CD1c-positive myeloid dendritic cell (primary cell): Measurements from ENCODE around the gene ATIC.
"Not testable (repeated sequence)": the region's sequence is repeated elsewhere in the genome, so short reads cannot be mapped to it uniquely, and the experiment has no call there.

ENCODE experiments used
- DNase-seq: peaks from one replicate; pipeline ENCODE4 v3.0.0-alpha.2; 2016; ENCODE audit errors: extremely low spot score

Gene ATIC

DNA sequence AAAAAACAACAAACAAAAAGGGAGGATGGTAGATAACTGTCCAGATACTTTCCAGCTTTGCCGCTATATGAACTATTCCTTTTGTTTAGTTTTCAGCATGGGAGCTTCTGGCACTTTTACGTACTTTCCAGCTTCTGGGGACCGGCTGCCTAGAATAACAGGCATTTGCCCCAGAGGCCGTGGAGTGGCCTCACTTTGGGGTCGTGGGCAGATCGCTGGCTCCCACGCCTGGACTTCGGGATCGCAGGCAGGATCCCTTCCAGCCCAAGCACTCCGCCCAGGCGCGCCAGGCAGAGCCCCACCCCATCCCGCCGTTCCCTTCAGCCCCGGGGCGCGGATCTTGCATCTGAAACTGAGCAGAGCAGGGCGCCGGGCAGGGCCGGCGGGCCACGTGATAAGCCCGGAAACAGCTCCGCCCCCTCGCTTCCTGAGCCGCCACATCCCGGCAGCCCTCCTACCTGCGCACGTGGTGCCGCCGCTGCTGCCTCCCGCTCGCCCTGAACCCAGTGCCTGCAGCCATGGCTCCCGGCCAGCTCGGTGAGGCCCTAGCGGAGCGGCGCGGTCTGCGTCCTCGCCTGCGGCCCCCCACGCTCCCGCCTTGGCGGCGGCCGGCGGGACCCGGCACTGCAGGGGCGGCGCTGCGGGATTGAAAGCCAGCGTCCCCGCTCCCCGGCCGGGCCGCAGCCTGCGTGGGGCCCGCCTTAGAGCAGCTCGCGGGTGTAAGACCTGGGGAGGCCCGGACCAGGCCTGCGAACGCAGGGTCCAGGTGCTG lies at the start of gene ATIC:
Gene ATIC (plus strand): TSS at position 435 of the 772 bp plus-strand sequence. CDS start 84 bp downstream, at position 519.
- DNase-seq: peak; percentile 96

DNA sequence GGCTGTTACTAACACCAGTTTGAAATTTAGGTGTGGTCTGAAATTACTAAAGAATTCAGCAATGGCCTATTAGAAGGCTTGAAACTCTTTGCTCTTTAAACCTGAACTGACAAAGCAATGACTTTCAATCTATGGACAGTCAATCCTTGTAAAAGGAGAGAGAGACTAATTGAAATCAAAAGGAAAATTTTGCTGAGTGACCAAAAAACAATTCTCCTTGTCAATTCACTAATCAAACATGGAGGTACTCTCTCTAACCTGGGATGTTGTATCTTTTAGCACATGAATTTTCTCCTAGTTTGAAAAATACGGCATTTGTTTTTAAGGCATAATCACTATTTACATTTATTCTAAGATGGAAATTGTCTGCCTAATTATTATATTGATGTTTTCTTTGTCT lies 49.6 kb upstream of the ATIC start:
- no peak for DNase-seq

DNA sequence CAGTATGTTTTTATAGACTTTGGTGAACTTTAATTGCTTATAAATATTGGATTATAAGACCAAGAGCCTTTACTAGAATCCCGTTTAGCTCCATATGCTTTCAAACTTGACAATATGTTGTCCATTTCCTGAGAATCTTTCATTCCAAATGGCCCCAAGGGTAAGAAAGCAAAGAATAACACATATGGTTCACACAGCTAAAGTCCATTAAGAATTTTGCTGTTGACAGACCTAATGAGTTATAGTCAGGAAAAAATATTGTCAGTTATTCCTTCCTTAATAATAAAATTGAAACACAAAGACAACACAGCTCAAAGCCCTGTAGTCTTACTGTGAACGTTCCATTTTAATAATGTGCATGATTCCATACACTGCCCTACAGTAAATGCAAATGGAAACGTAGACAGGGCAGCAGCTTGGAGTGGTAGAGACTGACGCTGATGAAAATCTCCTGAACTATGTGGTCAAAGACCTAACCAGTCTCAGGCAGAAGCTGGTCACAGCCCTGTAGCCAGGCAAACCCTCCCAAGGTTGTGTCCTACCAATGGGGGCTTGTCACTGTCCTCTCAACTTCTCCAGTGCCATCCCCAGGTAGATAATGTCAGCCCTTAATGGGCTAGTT lies 49.0 kb upstream of the ATIC start:
- DNase-seq: no peak

DNA sequence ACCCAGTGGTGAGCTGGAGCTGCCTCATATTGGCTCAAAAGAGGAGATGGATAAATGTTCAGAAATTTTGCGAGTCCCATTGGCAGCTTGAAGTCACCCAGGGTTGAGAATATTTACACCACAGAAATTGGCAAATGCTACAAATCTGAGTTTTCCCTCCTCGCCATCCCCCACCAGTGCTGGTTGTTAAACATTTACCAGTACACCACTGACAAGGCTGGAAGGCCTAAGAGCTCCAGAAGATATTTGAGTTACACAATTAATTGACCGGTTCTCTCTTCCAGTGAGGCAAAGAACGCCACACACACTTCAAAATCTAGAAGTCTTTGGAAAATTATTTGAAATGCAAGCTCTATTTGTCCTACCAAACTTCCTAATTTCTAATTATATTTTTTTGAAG lies 47.5 kb upstream of the ATIC start:
- no peak for DNase-seq

DNA sequence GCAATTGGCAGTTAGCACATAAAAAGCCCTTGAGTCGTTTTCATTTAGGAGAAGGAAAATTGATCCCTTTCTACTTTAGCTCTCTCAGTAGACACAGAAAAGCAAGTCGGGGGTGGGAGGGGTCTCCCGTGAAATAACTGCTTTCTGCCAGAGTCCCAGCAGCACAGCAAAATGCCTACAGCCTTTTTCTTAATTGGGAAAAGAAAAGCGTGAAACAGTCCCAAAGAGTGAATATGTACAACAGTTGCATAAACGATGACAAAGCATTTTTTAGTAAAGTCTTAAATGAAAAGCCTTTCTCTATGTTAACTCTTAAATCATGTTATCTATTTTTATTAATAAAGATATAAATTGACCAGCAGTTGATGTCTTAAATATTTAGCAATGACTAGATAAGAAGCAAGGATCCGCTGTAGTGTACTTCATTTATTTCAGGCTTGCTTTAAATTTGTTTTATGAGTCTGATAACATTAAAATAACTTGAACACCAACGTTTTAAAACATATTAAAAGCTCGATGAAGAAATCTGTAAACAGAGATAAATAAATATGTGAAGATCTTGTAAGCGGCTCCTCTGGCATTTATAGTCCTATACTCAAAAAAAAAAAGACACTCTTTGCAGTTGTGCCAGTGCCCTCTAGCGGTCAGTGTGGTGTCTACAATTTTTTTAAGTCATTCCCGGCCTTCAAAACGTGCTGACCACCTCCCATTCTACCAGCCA lies 42.3 kb upstream of the ATIC start:
- peak; percentile 74 for DNase-seq

- no peak for DNase-seq
Measured at GRCh38 chr2:215270118-215270451, 41.8 kb upstream of the ATIC start.

DNA sequence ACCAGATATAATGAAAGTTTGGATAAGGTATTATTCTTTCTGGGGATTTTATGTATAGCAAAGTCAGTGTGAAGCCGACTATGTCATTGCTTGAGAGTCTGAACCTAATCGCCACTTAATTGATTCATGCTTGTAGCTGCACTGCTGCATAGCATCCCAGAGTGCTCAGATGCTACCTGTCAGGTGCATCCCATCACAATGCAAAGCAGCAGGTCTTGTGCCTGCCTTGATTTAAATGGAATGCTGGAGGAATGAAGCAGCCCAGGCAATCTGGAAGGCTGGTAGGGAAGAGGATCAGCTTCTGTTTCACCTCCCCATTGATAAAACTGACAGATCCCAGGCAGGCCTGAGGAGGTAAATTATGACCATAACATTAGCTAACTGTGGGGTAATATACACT lies 40.4 kb upstream of the ATIC start:
- DNase-seq: no peak

DNA sequence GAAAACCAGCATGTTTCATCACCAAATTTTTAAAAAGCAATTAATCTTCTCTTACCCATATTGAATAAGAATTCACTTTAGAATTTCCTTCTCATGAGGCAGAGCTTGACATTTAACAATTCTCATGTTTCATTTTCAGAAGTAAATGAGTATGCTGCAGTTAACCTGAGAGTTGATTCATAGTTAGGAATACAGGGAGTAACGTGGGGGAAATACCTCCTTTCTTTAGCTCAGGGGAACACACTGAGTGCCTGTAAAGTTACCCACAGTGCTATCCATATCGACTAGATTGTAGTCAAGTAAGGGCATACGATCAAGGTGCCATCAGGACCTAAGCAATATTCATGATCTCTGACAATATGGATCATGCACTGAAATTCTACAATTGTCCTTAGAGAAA lies 38.9 kb upstream of the ATIC start:
- DNase-seq: no peak

GRCh38 chr2:215274829-215275228 lies 37.0 kb upstream of the ATIC start:
- DNase-seq: no peak

DNA sequence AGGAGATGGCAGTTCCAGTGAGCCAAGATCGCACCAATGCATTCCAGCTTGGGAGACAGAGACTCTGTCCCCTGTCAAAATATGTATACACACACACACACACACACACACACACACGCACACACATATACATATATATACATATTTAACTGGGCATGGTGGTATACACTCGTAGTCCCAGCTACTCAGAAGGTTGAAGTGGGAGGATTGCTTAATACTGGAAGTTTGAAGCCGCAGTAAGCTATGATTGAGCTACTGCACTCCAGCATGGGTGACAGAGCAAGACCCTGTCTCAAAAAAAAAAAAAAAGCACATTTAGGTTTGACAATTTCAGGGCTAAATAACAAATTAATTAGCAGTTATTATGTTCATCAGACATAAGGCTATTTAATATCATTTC lies 36.0 kb upstream of the ATIC start:
- no peak for DNase-seq

GRCh38 chr2:215277944-215278343 lies 33.9 kb upstream of the ATIC start:
- no peak for DNase-seq

DNA sequence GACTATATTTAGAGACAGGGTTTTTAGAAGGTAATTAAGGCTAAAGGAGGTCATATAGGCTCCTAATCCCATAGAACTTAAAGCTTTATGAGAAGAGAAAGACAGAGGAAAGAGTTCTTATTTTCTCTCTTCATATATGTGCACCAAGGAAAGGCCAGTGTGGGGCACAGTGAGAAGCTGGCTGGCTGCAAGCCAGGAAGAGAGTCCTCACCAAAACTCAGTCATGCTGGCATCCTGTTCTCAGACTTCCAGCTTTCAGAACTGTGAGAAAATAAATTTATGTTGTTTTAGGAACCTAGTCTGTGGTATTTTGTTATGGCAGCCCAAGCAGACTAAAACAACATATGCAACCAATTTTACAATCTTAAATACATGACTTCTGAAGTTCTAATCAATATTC lies 31.5 kb upstream of the ATIC start:
- no peak for DNase-seq

GRCh38 chr2:215283221-215283620 lies 28.6 kb upstream of the ATIC start:
- no peak for DNase-seq

DNA sequence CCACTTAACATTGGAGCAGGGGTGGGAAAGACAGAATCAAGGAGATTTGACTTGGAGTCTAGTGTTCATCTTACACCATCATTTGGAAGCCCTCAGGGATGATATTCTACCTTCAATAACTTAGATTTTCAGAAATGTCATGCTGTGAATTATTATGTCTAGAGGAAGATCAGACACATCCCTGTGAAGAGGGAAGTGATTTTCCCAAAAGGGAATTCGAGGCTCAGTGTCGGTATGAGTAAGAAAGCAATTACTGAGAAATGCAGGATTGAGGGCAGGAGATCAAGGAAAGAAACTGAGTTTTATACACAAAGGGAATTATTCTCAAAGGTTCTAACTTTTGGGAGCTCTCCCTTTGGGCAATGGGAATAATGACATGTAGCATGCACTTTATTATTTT lies 25.6 kb upstream of the ATIC start:
- no peak for DNase-seq

DNA sequence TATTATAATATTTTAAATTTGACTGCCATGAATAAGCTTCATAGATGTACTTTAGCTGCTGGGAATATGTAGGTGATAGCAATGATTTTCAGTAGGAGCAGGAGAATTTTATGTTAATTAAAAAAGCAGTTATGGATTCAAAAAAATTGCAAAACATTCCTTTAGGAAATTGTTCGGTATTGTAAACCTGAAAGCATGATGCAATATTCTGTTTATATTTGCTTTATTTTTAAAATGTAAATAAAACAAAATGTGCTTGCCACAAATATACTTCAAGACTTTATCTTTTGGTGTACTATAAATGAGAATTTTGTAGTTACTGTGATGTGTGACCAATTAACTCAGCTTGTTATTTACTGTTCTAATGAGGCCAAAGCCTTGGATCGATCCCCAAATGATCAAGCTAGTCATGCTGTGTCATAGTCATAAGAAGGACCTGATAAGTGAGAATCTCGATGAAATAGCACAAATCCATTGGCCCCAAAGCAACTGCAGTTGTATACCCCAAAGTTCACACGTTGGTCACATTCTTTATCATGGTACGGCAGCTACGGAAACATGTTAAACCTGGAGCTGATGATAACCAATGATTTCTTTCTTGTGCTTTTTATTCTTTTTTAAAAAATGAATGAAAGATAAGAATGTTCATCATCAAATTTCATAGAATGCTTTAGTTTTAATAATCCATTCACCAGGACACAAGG lies 23.6 kb upstream of the ATIC start:
- no peak for DNase-seq

- DNase-seq: no peak
Measured at GRCh38 chr2:215290980-215291599, 20.8 kb upstream of the ATIC start.

DNA sequence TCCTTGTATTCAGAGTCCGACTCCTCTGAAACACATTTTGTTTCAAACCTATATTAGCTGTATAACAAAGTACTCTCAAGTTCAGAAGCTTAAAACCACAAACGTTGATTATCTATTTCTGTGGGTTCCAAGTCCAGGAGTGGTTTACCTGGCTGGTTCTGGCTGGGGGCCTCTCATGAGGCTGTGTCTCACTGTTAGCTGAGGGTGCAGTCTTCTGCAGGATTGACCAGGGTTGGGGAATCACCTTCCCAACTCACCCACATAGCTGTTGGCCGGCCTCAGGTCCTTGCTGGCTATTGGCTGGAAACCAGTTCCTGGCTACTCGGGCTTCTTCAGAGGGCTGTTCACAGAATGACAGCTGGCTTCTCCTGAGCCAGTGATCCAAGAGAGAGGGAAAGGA lies 18.0 kb upstream of the ATIC start:
- no peak for DNase-seq

- DNase-seq: no peak
Measured at GRCh38 chr2:215299337-215299859, 12.5 kb upstream of the ATIC start.

DNA sequence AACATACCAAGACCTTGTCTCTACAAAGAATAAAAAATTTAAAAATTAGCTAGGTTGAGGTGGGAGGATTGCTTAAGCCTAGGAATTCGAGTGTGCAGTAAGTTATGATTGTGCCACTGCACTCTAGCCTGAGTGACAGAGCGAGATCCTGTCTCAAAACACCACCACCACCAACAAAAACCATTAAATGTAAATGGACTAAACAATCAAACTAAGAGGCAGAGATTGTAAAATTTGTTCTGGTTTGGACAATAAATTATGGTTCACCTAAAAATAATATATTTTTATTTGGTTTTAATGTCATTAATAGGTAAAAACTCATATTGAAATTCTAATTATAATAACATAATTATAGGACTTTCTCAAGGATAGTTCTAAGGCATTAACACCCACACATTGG lies 9.9 kb upstream of the ATIC start:
- no peak for DNase-seq

- DNase-seq: not testable (repeated sequence)
Measured at GRCh38 chr2:215311259-215311624, 617 bp upstream of the ATIC start.

GRCh38 chr2:215313255-215313613 lies 1.4 kb downstream of the ATIC start:
- DNase-seq: no peak

DNA sequence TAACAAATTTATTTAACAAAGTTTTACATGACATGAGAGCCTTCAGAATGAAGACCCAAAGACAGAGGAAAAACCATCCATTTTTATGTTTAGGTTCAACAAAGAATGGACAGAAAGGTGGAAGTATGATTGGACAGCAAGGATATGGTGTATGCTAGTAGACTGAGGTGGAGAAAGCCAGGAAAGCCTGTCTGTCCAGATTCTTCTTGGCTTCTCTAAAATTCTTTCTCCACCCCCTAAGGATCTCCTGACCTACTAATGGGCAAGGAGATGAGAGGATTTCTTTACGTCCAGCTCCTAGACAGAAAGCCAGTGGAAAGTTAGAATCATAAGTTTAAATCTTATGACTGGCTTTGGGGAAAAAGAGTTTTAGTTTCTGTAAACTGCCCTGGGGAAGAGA lies 3.0 kb downstream of the ATIC start:
- DNase-seq: no peak
